ENCODE results near the gene UBE2E1. TPM values are rescaled to one million over a fixed set of nuclear protein-coding genes. Genes with fewer than 3 reads are reported as not detected.

The UBE2E1 gene
- total and polyA plus RNA-seq, 2 of the 4 experiments (the other 2 are of a cell fraction) = 54.1 to 91.6 TPM

- Histone ChIP-seq H3K4me3 (ENCODE audit: insufficient read depth, low read depth, low read length) (no peak overlapping the region), H4K5ac (ENCODE audit: low read depth, low read length) (no peak overlapping the region), H2AK5ac (ENCODE audit: low read depth, low read length) (no peak overlapping the region), H3K56ac (ENCODE audit: extremely low read depth, insufficient read depth, low read length) (no peak overlapping the region), H3K27ac (ENCODE audit: insufficient read depth, low read length) (no peak overlapping the region), H2BK15ac (ENCODE audit: low read depth, low read length) (no peak overlapping the region), H3K79me1 (ENCODE audit: low read depth in 1 of 2, low read length in 2 of 2) (no peaks in the 10 kb centered on the region), H3K36me3 (ENCODE audit: control insufficient read depth, insufficient read depth, low read length) (no peaks in the 10 kb centered on the region), H2AK9ac (replicated peaks; ENCODE audit: low read depth, low read length, poor library complexity) (no peak overlapping the region), H2BK20ac (ENCODE audit: low read depth, low read length) (no peak overlapping the region), H3K14ac (replicated peaks; ENCODE audit: low read depth, low read length) (no peak overlapping the region; the same call in 1 of the 2 replicates), H3K18ac (ENCODE audit: low read depth, low read length) (no peak overlapping the region), H3K23ac (ENCODE audit: low read depth, low read length) (no peak overlapping the region), H3K9me3 (ENCODE audit: control insufficient read depth, insufficient read depth, low read length) (no peaks in the 10 kb centered on the region), H4K20me1 (ENCODE audit: insufficient read depth, low read length) (no peaks in the 10 kb centered on the region), H3K4me1 (ENCODE audit: control insufficient read depth, insufficient read depth, low read length) (peaks cover 4% of the 10 kb centered on the region; the same call in 1 of the 2 replicates), H2BK120ac (ENCODE audit: low read depth, low read length) (no peak overlapping the region), H3K4ac (ENCODE audit: low read depth, low read length) (no peak overlapping the region), H4K91ac (ENCODE audit: insufficient read depth, low read depth, low read length) (no peak overlapping the region), H2BK5ac (ENCODE audit: low read depth, low read length, poor library complexity, severe bottlenecking) (no peak overlapping the region), H4K8ac (ENCODE audit: low read depth in 2 of 2, low read length in 2 of 2) (no peak overlapping the region), H3K27me3 (ENCODE audit: control insufficient read depth, insufficient read depth, low read length) (no peaks in the 10 kb centered on the region), H2AFZ (replicated peaks; ENCODE audit: low read length, poor library complexity) (no peak overlapping the region), H3K9me1 (ENCODE audit: insufficient read depth, low read length) (no peaks in the 10 kb centered on the region), H3K4me2 (ENCODE audit: low read depth, low read length) (no peak overlapping the region), H3K9ac (ENCODE audit: low read depth, low read length) (no peak overlapping the region)
- DNase-seq (no peak), ATAC-seq (ENCODE audit: low read depth) (no peak)
- CTCF ChIA-PET = interaction anchor here (0.5 kb wide), 1 partner anchor 53 kb away, joined by 3 read pairs; no protein-coding TSS in a partner anchor
- POLR2A ChIA-PET (ENCODE audit: unreplicated experiment) = no interaction called here
- intact Hi-C loops (cut with micrococcal nuclease) (loop anchor here (10.0 kb wide), 1 partner anchor 576 kb away; no protein-coding TSS in a partner anchor), dilution Hi-C loops (cut with HindIII; ENCODE audit: low sequenced_read_pairs, unreplicated experiment) (no loop called here), in situ Hi-C loops (cut with MboI; ENCODE audit: low sequenced_read_pairs) (no loop called here)
- WGBS, 2 experiments (ENCODE audit: extremely low coverage in 2 of 2, insufficient read length in 1 of 2) = no CpG with 5 or more reads among the region's 3 CpGs
- no TSS peak for BruUV-seq (replicated peaks)
- TF ChIP-seq MXI1 (IDR thresholded peaks at IDR 0.05; ENCODE audit: borderline replicate concordance, low read depth, low read length) (no peak), USF2 (IDR thresholded peaks at IDR 0.05; ENCODE audit: low read depth, low read length) (no peak), RFX5 (IDR thresholded peaks at IDR 0.05; ENCODE audit: low read depth, low read length) (no peak), BHLHE40 (IDR thresholded peaks at IDR 0.05; ENCODE audit: low read depth, low read length) (no peak), RAD21 (IDR thresholded peaks at IDR 0.05; ENCODE audit: low read length) (no peak), FOS (IDR thresholded peaks at IDR 0.05; ENCODE audit: low read depth, low read length) (no peak), SMC3 (IDR thresholded peaks at IDR 0.05; ENCODE audit: low read depth, low read length) (no peak), NFE2L2 (IDR thresholded peaks at IDR 0.05; ENCODE audit: low read depth, low read length) (no peak), POLR2A (IDR thresholded peaks at IDR 0.05; ENCODE audit: low read depth, low read length) (no peak), MAZ (IDR thresholded peaks at IDR 0.05; ENCODE audit: borderline replicate concordance, low read depth, low read length) (no peak)
These were observed 45.4 kb upstream of the UBE2E1 start for GRCh38 chr3:23760325-23760724.
